NB4 (cell line): Measurements from ENCODE around the gene DCUN1D2.

ENCODE experiments used
- DNase-seq: peaks from one replicate; pipeline ENCODE4 v3.0.0; 2010; ENCODE audit warnings: low read depth
- H3K4me3 ChIP-seq: one replicate; pipeline ENCODE4 v1.5.1; 2011; ENCODE audit warnings: mild to moderate bottlenecking, low read depth, low read length, moderate library complexity
- MAX ChIP-seq: IDR thresholded peaks from 2 replicates; pipeline ENCODE4 v1.6.1; 2011; ENCODE audit warnings: low read depth, low read length
- MYC ChIP-seq: IDR thresholded peaks from 2 replicates; pipeline ENCODE4 v1.6.1; 2011; ENCODE audit warnings: low read depth, low read length
- POLR2A ChIP-seq: IDR thresholded peaks from 2 replicates; pipeline ENCODE4 v1.6.1; 2011; ENCODE audit warnings: mild to moderate bottlenecking; ENCODE audit not compliant: insufficient read length; ENCODE audit errors: extremely low read depth
- TF ChIP-seq, protein P1 (sequence below): IDR thresholded peaks from one replicate; pipeline ENCODE4 v1.5.1; 2012; ENCODE audit warnings: low read depth, low read length

DCUN1D2 gene

GRCh38 chr13:113483081-113483480 lies 7.4 kb downstream of the DCUN1D2 start:
- H3K4me3 ChIP-seq: no peak overlapping the region
- DNase-seq: no peak
- TF ChIP-seq MAX (no peak), MYC (no peak), POLR2A (no peak)
- TF ChIP-seq, protein P1, sequence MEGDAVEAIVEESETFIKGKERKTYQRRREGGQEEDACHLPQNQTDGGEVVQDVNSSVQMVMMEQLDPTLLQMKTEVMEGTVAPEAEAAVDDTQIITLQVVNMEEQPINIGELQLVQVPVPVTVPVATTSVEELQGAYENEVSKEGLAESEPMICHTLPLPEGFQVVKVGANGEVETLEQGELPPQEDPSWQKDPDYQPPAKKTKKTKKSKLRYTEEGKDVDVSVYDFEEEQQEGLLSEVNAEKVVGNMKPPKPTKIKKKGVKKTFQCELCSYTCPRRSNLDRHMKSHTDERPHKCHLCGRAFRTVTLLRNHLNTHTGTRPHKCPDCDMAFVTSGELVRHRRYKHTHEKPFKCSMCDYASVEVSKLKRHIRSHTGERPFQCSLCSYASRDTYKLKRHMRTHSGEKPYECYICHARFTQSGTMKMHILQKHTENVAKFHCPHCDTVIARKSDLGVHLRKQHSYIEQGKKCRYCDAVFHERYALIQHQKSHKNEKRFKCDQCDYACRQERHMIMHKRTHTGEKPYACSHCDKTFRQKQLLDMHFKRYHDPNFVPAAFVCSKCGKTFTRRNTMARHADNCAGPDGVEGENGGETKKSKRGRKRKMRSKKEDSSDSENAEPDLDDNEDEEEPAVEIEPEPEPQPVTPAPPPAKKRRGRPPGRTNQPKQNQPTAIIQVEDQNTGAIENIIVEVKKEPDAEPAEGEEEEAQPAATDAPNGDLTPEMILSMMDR: no peak

- DNase-seq: no peak
- TF ChIP-seq, protein P1: no peak
- TF ChIP-seq MAX (no peak), MYC (no peak), POLR2A (no peak)
- H3K4me3 ChIP-seq: no peak overlapping the region
These were observed 11.3 kb downstream of the DCUN1D2 start for GRCh38 chr13:113479179-113479578.

GRCh38 chr13:113477724-113478123 lies 12.8 kb downstream of the DCUN1D2 start:
- TF ChIP-seq MAX: no peak
- TF ChIP-seq, protein P1: no peak
- no peak for TF ChIP-seq POLR2A
- no peak for TF ChIP-seq MYC
- no peak for DNase-seq
- H3K4me3 ChIP-seq: no peak overlapping the region

- DNase-seq: no peak
- TF ChIP-seq, protein P1: no peak
- TF ChIP-seq MYC (no peak), MAX (no peak), POLR2A (no peak)
These were observed 13.7 kb downstream of the DCUN1D2 start for GRCh38 chr13:113476811-113477210.

DNA sequence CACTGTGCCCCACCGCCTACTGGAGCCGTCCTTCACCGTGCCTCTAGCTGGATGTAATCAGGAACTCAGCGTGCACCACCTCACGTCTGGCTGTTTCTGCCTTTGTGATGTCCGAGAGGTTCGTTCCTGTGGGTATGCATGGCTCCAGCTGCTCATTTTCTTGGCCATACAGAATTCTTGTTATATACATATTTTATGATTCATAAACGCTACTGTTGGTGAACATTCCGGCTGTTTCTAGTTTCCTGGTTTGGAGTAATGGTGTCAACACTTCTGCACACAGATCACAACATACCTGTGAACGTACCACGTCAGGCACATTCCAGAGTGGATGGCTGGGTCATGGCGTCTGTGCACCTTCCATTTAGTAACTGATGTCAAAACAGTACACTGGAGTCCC lies 14.6 kb downstream of the DCUN1D2 start:
- no peak overlapping the region for H3K4me3 ChIP-seq
- no peak for DNase-seq
- TF ChIP-seq MAX: no peak
- TF ChIP-seq, protein P1: no peak
- no peak for TF ChIP-seq MYC
- TF ChIP-seq POLR2A: no peak

More at GRCh38 chr13:113476811-113477210, 13.7 kb downstream of the DCUN1D2 start:
- H3K4me3 ChIP-seq: no peak overlapping the region

DNA sequence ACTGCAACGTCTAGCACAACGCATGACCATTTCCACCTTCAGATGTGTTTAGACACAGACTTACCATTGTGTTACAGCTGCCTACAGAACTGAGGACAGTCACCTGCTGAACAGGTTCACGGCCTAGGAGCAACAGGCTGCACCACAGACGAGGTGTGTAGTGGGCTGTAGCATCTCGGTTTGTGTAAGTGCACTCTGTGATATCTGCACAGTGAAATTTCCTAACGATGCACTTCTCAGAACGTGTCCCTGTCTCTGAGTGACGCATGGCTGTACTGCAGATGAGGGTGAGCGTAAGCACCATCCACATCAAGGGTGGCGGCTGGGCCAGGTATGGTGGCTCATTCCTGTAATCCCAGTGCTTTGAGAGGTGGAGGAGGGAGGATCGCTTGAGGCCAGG lies 15.2 kb downstream of the DCUN1D2 start:
- DNase-seq: no peak
- no peak for TF ChIP-seq MAX
- TF ChIP-seq POLR2A: no peak
- TF ChIP-seq MYC: no peak
- TF ChIP-seq, protein P1: no peak
- no peak overlapping the region for H3K4me3 ChIP-seq
